NB4 (cell line): ENCODE measurements around the gene MEX3D.

Source experiments
- MYC ChIP-seq: IDR thresholded peaks from 2 replicates; pipeline ENCODE4 v1.6.1; 2011; ENCODE audit warnings: low read depth, low read length
- TF ChIP-seq, protein P1 (sequence below): IDR thresholded peaks from one replicate; pipeline ENCODE4 v1.5.1; 2012; ENCODE audit warnings: low read depth, low read length

DNA sequence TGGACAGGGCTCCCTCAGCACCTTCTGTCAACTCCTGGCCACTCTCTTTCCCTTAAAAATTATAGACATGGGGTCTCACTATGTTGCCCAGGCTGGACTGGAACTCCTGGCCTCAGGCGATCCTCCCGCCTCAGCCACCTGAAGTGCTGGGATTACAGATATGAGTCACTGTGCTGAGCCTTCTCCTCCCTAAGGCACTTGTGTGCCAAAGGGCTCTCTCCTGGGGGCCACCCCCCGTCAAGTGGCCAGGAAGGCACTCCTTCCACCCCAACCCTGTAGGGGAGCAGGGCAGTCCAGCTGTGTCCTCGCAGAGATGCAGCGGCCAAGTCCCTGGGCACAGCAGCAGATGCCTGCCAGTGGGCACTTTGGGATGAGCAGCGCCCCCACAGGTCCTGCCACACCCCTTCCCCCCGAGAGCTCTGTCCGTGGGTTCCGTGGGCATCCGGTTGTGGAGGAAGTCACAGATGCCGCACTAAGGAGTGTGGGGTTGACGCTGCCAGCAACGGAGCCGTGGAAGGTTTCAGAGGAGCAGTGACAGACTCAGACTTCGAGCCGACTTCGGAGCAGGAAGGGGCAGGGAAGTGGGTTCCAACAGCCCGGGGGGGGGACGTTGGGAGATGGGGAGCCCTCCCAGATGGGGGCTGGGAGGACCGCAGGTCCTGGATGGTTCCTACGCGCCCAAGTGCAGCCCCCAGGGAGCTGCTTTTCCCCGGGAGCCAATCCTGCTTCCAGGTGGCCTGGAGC is 40.4 kb upstream of the MEX3D start:
- TF ChIP-seq, protein P1, sequence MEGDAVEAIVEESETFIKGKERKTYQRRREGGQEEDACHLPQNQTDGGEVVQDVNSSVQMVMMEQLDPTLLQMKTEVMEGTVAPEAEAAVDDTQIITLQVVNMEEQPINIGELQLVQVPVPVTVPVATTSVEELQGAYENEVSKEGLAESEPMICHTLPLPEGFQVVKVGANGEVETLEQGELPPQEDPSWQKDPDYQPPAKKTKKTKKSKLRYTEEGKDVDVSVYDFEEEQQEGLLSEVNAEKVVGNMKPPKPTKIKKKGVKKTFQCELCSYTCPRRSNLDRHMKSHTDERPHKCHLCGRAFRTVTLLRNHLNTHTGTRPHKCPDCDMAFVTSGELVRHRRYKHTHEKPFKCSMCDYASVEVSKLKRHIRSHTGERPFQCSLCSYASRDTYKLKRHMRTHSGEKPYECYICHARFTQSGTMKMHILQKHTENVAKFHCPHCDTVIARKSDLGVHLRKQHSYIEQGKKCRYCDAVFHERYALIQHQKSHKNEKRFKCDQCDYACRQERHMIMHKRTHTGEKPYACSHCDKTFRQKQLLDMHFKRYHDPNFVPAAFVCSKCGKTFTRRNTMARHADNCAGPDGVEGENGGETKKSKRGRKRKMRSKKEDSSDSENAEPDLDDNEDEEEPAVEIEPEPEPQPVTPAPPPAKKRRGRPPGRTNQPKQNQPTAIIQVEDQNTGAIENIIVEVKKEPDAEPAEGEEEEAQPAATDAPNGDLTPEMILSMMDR: no peak
- TF ChIP-seq MYC: no peak
